ENCODE results near the gene CROCC. TPM values are rescaled to one million over a fixed set of nuclear protein-coding genes. Genes with fewer than 3 reads are reported as not detected.

Gene CROCC
- total RNA-seq, 4 donors from 2014 or later, result 22.3 to 164 (median 68.4) TPM

DNA sequence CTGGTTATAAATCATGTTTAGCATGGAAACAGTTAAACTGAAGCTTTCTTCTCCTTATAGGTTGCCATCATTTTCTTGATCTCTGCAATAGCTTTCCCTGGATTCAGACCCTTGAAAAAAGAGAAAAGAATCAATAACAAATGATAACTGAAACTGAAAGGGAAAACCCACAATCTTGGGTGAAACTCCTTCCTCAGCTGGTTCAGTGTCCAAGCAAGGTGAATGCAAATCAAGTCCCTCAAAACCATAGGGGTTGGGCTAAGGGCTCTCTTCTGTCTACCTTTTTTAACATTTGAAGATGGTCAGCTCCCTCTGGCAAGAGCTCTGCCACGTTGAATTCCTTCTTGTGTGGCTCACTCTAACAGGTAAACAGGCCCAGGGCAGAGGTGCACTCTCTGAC lies 97.1 kb downstream of the CROCC start:
- Histone ChIP-seq H3K27ac (no peak overlapping the region), H3K4me3 (no peak overlapping the region), H3K9me3 (no peaks in the 10 kb centered on the region), H3K36me3 (peaks cover 0 to 67% (median 36%) of the 10 kb centered on the region in 3 donors), H3K4me1 (peaks cover 0 to 25% (median 3%) of the 10 kb centered on the region in 4 donors), H3K27me3 (no peaks in the 10 kb centered on the region)
- DNase-seq (ENCODE audit: low spot score in 2 of 2), result no peak
- TF ChIP-seq EP300 (IDR thresholded peaks at IDR 0.05) (no peak), POLR2A (IDR thresholded peaks at IDR 0.05) (no peak), CTCF (IDR thresholded peaks at IDR 0.05) (no peak)
- 45 to 50% methylated on average over 1 of the region's 1 CpG for WGBS, 2 donors

GRCh38 chr1:17020502-17020901 lies 98.8 kb downstream of the CROCC start:
- no peak overlapping the region for H3K27ac ChIP-seq
- 89 to 100% methylated on average over 2 of the region's 2 CpGs for WGBS, 2 donors

DNA sequence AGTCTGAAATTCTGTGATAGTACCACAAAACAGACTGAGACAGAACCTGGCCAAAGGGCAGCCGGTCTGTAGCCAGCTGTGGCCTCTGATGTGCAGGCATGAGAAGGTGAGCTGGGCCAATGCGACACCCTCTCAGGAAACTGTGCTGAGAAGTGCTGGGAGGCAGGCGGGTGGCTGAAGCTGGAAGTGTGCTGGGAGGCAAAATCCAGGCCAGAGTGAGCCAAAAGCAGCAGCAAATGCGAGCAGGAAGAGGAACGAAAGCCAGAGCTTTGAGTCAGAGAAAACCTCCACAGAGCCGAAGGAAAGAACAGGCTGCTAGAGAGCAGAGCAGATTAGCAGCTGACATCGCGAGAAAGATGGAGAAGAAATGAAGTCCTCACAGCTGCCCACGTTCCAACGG lies 100.2 kb downstream of the CROCC start:
- Histone ChIP-seq H3K4me3 (no peak overlapping the region), H3K36me3 (peaks cover 0 to 96% (median 44%) of the 10 kb centered on the region in 3 donors), H3K4me1 (no peaks in the 10 kb centered on the region), H3K27ac (no peak overlapping the region), H3K9me3 (no peaks in the 10 kb centered on the region), H3K27me3 (no peaks in the 10 kb centered on the region)
- DNase-seq (ENCODE audit: low spot score in 2 of 2), result no peak
- TF ChIP-seq CTCF (IDR thresholded peaks at IDR 0.05), result no peak
- TF ChIP-seq EP300 (IDR thresholded peaks at IDR 0.05), result no peak
- no peak for TF ChIP-seq POLR2A (IDR thresholded peaks at IDR 0.05)
- 83 to 92% methylated on average over 10 of the region's 10 CpGs for WGBS, 2 donors

More at GRCh38 chr1:17020502-17020901, 98.8 kb downstream of the CROCC start:
- H3K36me3 ChIP-seq, result peaks cover 0 to 84% (median 36%) of the 10 kb centered on the region in 3 donors
- no peak for DNase-seq (ENCODE audit: low spot score in 2 of 2)
- no peak overlapping the region for H3K4me3 ChIP-seq
- H3K27me3 ChIP-seq, result no peaks in the 10 kb centered on the region
- peaks cover 0 to 11% (median 0%) of the 10 kb centered on the region in 4 donors for H3K4me1 ChIP-seq
- no peak for TF ChIP-seq CTCF (IDR thresholded peaks at IDR 0.05)
- no peak for TF ChIP-seq EP300 (IDR thresholded peaks at IDR 0.05)
- TF ChIP-seq POLR2A (IDR thresholded peaks at IDR 0.05), result no peak
- H3K9me3 ChIP-seq, result no peaks in the 10 kb centered on the region

Small RNA genes within 50 kb of the gene (small RNA-seq; reads per million reads assigned to genes)
- gene RNU1-2 (not detected), gene RNU1-5P (not detected)

Other genes starting within 250 kb of the CROCC start
- under 1 TPM; under 0.01 TPM for gene RNU1-4, start 181.4 kb upstream of the CROCC start, total RNA-seq
- gene RNU1-2, start 26.0 kb upstream of the CROCC start, total RNA-seq, result under 1 TPM; under 0.01 TPM
- gene MFAP2, start 58.7 kb downstream of the CROCC start, total RNA-seq, result 10 to 100 TPM in 3 of 4 donors, 1 to 10 TPM in 1; 5.9 to 26.6 (median 13.5) TPM
- 10 to 100 TPM; 29.7 to 64.2 (median 42.1) TPM for gene ATP13A2, start 90.0 kb downstream of the CROCC start, total RNA-seq
- 100 to 1,000 TPM in 1 of 4 donors, 10 to 100 TPM in 3; 79.6 to 130 (median 86.3) TPM for gene SDHB, start 132.1 kb downstream of the CROCC start, total RNA-seq
- 10 to 100 TPM in 1 of 4 donors, 1 to 10 TPM in 3; 2.4 to 12.2 (median 6.3) TPM for gene PADI2, start 197.5 kb downstream of the CROCC start, total RNA-seq